ENCODE results near the gene ATP2A3. TPM values are rescaled to one million over a fixed set of nuclear protein-coding genes. Genes with fewer than 3 reads are reported as not detected.
"Not testable (repeated sequence)": the region's sequence is repeated elsewhere in the genome, so short reads cannot be mapped to it uniquely, and the experiment has no call there.

ATP2A3 gene
- total and polyA plus RNA-seq, 2 donors (not counting 3 experiments of a cell fraction or from before 2014, with no cell fraction given) = 0.37 to 0.55 TPM

- intact Hi-C loops (cut with micrococcal nuclease); H3K9me3 ChIP-seq (replicated peaks; ENCODE audit: control insufficient read depth, insufficient read depth, low read length); dilution Hi-C loops (cut with MboI; ENCODE audit: extremely low pct_ligation_motif_present, low sequenced_read_pairs); POLR2A ChIA-PET; H3K9me1 ChIP-seq (replicated peaks; ENCODE audit: control insufficient read depth, extremely low read depth, insufficient read depth, low read length); H3K4me1 ChIP-seq (ENCODE audit: control insufficient read depth, extremely low read depth, insufficient read depth, low read length); H3K79me2 ChIP-seq (ENCODE audit: control insufficient read depth, insufficient read depth, low read length); H3K9ac ChIP-seq (replicated peaks; ENCODE audit: extremely low read depth, insufficient read depth, low read length); H2AFZ ChIP-seq (ENCODE audit: low read depth, low read length); DNase-seq (ENCODE audit: low read depth, low spot score); BruUV-seq (replicated peaks); H4K20me1 ChIP-seq (replicated peaks; ENCODE audit: control insufficient read depth, extremely low read depth, insufficient read depth, low read length); H3K4me3 ChIP-seq (replicated peaks in 1 of 3; ENCODE audit: insufficient read depth in 1 of 3, low read depth in 1 of 3, low read length in 3 of 3); H3K36me3 ChIP-seq (ENCODE audit: control insufficient read depth in 2 of 2, extremely low read depth in 1 of 2, insufficient read depth in 2 of 2, low read length in 2 of 2); FAIRE-seq; H3K27me3 ChIP-seq (ENCODE audit: control insufficient read depth in 2 of 2, insufficient read depth in 2 of 2, low read length in 2 of 2); H3K4me2 ChIP-seq (ENCODE audit: insufficient read depth, low read length); H3K27ac ChIP-seq (ENCODE audit: insufficient read depth, low read depth, low read length): not testable (repeated sequence)
- CTCF ChIA-PET = interaction anchor here (1.0 to 3.6 kb wide), 7 partner anchors 8 to 69 kb away, joined by 3 to 24 read pairs (median 4); no protein-coding TSS in a partner anchor
Measured at GRCh38 chr17:3948551-3948950, 15.7 kb downstream of the ATP2A3 start.

DNA sequence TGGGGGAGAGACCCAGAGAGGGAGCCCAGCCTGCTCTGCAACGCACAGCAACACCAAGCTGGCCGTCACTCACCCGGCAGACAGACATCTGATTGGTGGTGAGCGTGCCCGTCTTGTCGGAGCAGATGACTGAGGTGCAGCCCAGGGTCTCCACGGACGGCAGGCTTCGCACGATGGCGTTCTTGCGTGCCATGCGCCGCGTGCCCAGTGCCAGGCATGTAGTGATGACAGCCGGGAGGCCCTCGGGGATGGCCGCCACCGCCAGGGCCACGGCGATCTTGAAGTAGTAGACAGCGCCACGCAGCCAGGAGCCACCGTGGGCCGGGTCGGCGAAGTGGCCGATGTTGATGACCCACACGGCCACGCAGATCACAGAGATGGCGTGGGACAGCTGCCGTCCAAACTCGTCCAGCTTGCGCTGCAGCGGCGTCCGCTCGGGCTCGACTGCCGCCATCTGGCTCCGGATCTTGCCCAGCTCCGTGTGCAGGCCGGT, 16.9 kb downstream of the ATP2A3 start:
- no peaks in the 10 kb centered on the region for H3K79me2 ChIP-seq (ENCODE audit: control insufficient read depth, insufficient read depth, low read length)
- POLR2A ChIA-PET = no interaction called here
- DNase-seq (ENCODE audit: low read depth, low spot score) (no peak), FAIRE-seq (no peak)
- H3K27ac ChIP-seq (ENCODE audit: insufficient read depth, low read depth, low read length) = no peak overlapping the region
- H3K4me3 ChIP-seq (replicated peaks in 1 of 3; ENCODE audit: insufficient read depth in 1 of 3, low read depth in 1 of 3, low read length in 3 of 3) = no peak overlapping the region
- no TSS peak for BruUV-seq (replicated peaks)
- no peaks in the 10 kb centered on the region for H3K9me3 ChIP-seq (replicated peaks; ENCODE audit: control insufficient read depth, insufficient read depth, low read length)
- H3K9me1 ChIP-seq (replicated peaks; ENCODE audit: control insufficient read depth, extremely low read depth, insufficient read depth, low read length) = no peaks in the 10 kb centered on the region
- CTCF ChIA-PET = interaction anchor here (1.1 to 3.6 kb wide), 4 partner anchors 10 to 46 kb away, joined by 3 to 24 read pairs (median 4); no protein-coding TSS in a partner anchor
- H3K4me1 ChIP-seq (ENCODE audit: control insufficient read depth, extremely low read depth, insufficient read depth, low read length) = peaks cover 3% of the 10 kb centered on the region
- no peaks in the 10 kb centered on the region for H3K27me3 ChIP-seq (ENCODE audit: control insufficient read depth in 2 of 2, insufficient read depth in 2 of 2, low read length in 2 of 2)
- no peak overlapping the region for H3K9ac ChIP-seq (replicated peaks; ENCODE audit: extremely low read depth, insufficient read depth, low read length)
- TF ChIP-seq MYC (IDR thresholded peaks at IDR 0.05; ENCODE audit: low read depth, low read length) (no peak), JUN (IDR thresholded peaks at IDR 0.05; ENCODE audit: borderline replicate concordance, insufficient read depth, insufficient read length, low read depth) (no peak)
- no peaks in the 10 kb centered on the region for H3K36me3 ChIP-seq (ENCODE audit: control insufficient read depth in 2 of 2, extremely low read depth in 1 of 2, insufficient read depth in 2 of 2, low read length in 2 of 2)
- no peak overlapping the region for H3K4me2 ChIP-seq (ENCODE audit: insufficient read depth, low read length)
- H2AFZ ChIP-seq (ENCODE audit: low read depth, low read length) = no peak overlapping the region
- dilution Hi-C loops (cut with MboI; ENCODE audit: extremely low pct_ligation_motif_present, low sequenced_read_pairs) (no loop called here), intact Hi-C loops (cut with micrococcal nuclease) (no loop called here)
- no peaks in the 10 kb centered on the region for H4K20me1 ChIP-seq (replicated peaks; ENCODE audit: control insufficient read depth, extremely low read depth, insufficient read depth, low read length)
